ENCODE data around the gene MORF4L1.
"Not testable (repeated sequence)": the region's sequence is repeated elsewhere in the genome, so short reads cannot be mapped to it uniquely, and the experiment has no call there.

The MORF4L1 gene

DNA sequence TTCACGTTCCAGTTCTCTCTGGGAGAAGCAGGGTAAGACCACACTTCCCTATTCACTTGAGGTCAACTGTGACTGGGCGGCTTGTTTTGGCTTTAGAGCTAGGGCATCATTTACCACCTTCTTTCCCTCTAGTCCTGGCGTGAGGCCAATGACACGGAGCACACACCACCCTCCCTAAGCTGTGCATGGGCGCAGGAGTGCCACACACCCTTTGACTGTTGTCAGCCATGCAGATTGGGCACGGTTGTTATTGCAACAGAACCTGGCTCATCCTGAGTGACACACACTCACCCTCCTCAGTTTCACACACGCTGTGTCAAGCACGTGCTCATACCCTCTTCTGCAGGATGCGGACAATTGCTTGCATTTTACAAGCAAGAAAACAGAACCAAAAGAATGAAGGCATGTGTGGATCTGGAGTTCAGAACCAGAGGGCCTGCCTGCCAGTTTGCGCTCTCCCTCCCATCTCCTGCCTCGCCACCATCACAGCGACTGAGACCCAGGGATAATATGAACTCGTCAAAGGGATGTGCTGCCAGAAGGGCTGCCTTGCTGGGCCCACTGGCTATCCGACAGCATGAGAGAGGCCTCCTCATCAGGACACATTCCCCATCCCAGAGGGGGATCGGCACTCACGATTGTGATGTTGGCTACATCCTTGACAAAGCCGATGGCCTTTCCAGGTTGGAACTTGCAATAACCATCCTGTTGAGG lies 54.5 kb downstream of the MORF4L1 start:
- DNase-seq = no peak

DNA sequence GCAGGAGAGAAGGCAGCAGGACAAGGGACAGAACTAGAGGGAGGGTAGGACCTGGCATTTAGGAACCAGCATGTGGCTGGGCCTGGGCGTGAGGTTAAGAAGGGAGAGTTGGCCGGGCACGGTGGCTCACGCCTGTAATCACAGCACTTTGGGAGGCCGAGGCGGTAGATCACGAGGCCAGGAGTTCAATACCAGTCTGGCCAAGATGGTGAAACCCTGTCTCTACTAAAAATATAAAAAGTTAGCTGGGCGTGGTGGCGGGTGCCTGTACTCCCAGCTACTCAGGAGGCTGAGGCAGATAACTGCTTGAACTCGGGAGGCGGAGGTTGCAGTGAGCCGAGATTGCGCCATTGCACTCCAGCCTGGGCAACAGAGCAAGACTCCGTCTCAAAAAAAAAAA lies 55.5 kb downstream of the MORF4L1 start:
- DNase-seq = not testable (repeated sequence)

DNA sequence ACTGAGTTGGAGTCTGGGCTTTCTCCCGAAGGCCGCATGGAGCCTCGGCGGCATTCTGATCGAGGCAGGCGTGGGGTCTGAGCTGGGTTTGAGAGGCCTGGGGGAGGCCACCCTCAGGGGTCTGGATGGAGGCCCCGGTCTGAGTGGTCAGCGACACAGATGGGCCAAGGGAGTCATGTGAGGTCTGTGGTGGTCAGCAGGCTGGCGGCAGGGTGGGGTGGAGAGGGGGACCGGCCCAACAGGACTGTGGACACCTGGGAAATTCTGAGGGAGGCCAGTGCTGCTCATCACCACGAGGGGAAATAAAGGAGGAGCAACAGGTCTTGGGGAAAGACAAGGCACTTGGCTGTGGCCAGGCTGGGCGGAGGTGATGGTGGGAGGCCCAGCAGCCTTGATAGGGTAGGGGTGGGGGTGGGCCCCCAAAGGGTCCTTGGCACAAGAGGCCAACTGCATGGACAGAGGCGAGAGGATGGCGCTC lies 56.0 kb downstream of the MORF4L1 start:
- no peak for DNase-seq

DNA sequence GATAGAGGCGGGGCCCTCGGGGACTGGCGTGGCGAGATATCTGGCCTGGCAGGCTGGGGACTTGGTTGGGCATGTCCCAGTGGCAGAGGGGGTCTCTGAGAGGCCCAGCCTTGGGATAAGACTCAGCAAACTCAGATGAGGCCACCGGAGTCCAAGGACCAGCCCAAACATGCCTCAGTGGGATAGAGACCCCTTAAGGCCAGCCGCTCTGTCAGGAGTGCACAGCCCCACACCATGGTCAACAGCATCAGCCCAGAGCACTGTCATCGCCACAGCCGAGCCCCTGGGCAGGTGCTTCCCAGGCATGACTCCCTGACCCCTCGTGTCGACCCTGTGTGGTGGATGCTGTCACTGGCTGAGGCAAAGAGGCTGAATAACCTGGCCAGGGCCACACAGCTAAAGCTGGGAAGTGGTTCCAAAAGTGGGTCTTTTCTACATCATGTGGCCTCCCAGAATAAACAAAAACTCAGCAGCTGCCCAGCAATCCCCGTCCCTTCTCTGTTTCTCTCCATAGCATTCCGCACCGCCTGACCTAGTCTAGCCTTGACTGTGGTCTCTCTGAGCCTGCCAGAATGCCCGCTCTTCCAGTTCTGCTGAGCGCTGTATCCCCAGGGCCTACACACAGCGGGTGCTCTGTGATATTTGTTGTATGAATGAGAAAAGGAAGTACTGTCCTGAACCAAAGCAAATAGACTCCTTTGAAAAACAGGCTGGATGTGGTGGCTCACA lies 57.0 kb downstream of the MORF4L1 start:
- no peak for DNase-seq

DNA sequence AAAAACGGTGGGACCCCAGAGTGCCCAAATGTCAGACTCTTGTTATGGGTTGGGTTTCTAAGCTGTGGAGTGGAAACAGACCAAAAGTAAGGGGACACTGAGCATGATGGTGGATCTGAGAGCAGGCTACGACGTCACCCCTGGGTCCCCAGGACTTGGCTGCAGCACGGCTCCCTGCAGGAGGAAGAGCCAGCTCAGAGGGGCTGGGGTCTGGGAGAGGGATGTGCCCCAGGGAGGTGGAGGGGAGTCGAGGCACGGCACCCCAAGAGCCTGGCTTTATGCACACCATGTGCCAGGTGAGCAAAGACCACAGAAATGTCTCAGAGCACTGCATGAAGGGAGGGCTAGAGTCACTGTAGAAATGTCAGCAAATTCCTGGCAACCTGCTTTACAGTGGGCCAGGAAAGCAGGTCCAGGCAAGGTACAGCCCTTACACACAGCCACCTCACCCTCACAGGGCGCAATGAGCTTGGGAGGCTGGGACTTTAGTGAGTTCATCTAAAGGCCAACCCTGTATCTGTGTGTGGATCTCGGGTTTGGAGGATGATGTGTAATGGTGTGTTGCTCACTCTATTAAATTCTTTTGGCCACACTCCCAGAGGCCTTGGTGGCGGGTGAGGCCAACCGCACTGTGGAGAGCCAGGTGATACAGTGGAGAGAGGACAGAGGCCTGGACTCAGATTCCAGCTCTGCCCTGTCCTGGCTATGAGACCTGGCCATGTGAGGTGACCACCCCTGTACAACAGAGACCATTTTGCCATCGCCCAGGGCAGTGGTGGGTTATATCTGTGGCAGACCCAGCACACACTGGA lies 58.1 kb downstream of the MORF4L1 start:
- DNase-seq = no peak

DNA sequence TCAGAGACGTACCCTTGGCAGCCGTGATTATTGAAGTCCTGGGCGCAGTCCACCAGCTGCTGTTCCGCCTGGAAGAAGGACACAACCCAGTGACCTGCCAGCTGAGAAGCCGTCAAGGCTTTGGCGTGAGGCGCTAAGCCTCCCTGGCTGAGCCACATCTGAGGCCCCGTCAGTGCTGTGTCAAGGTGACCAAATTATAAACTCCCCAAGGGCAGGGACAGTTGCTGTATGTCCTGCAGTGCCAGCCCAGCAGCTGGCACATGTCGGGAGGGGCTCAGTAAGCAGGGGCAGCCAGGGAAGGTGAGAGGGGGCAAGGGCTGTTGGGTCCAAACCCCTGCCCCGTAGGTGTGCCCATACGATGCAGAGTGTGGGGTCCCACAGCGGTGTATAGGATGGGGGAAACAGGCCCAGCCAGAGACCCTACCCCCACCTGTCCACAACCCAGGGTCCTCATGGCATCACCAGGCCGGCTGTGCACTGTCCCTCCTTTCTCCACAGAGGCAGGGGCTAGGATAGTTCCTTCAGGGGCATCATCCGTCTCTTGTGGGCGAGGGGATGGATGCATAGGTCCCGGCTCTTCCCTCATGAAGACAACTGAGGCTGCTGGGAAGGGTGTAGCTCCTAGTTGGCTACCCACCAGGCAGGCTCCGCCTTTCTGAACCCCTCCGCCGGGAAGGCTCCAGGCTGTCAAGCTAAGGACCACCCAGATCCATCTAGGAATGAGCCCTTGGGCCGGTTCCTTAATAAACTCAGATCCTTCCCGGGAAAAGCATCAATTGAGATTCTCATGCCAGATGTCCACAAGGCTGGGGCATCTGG lies 59.0 kb downstream of the MORF4L1 start:
- no peak for DNase-seq

DNA sequence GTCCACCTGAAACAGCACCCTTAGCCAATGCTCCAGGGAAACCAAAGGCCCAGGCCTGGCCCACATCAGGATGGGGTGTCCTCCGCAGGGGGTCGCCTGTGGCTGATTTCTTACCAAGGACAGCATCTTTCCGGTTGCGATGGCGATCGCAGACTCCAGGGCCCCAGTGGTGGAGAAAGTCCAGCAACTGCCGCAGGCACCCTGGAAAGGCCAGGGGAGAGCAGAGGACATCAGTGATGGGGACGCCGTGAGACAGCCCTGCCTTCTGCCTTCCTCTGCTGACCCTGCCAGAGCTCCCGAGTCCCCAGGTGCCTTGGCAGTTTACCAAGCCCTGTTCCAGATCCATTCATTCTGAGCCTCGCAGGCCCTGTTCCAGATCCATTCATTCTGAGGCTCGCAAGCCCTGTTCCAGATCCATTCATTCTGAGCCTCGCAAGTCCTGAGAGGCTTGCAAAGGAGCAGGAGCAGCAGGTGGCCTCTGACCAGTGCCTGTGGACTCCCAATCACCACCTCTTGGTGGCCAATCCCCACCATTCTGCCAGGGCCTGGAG lies 59.6 kb downstream of the MORF4L1 start:
- no peak for DNase-seq

DNA sequence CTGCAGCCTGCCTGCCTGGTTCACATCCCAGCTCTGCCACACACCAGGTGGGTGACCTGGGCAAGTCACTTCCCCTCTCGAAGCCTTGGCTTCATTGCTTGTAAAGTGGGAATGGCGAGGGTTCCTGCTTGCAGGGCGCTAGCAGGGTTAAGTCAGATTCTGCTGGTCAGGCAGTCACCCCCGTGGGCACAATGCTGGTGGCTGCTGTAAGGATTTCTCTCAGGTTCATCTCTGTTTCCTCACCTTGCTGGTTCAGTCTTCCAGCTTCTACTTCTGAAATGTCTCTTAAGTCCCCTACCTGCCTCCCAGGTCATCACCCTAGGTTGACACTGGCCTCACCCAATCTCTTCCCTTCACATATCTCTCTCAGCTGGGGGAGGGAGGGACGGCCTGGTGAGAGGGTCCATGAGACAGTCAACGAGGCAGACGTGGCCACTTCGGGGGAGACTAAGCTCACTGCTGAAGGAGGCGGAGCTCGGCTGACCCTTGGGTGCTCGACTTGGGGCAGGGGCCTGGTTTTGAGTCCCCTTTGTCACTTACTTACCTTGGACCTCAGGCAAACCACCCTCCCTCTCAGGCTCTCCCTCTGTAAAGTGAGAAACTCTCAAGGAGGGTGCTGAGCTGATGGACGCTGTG lies 60.6 kb downstream of the MORF4L1 start:
- DNase-seq = no peak

DNA sequence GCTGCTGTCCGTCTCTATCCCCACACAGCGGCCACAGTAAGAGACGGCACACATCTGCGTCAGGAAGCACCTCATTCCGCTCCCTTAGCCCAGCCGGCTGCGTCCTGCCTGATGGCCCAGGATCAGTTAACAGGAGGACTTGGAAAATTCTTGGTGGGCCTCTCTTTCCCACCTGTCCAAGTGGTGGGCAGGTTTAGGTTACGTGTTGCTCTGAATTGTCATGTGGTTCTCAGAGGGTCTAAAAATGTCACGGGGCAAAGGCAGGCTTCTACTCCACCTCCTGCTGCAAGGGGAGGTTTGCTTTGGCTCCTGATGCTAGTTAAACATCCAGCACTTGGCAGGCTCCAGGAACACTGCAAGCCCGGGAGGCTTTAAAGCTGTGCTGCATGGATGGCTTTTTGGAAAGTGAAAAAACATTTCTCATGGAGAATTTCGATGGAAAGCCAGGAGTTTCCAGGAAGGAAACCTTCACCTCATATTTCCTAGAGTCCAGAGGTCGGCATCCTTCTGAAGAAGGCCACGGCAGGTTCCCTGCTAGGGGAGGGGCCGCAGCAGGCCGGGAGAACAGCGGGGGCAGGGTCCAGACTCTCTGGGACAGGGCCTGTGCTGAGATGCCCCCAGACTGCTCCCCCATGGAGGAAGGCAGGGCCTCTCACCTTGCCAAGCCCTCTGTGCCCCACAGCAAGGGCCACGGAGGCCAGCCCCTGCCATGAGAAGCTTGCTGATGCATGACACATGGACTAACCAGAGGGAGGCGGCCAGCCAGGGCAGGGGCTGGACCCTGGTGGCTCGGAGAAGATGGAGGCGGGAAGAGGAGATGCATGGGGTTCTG lies 61.3 kb downstream of the MORF4L1 start:
- peak; percentile 17 to 42 for DNase-seq

DNA sequence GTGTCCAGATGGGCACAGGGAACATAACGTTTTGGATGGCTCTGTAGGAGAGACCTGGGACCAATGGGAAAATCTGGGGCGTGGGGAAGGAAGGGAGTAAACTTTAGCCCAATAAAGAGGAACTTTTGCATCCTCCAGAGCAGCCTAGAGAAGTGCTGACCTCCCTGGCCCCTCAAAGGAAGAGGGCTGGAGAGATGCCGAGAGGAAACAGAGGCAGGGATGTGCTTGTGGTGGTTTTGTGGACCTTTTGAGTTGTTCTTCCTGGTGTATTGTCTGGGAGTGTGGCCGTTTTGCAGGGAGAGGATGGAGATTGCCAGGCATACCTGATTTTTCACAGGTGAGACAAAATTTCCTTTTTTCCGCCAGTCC lies 61.9 kb downstream of the MORF4L1 start:
- no peak for DNase-seq

DNA sequence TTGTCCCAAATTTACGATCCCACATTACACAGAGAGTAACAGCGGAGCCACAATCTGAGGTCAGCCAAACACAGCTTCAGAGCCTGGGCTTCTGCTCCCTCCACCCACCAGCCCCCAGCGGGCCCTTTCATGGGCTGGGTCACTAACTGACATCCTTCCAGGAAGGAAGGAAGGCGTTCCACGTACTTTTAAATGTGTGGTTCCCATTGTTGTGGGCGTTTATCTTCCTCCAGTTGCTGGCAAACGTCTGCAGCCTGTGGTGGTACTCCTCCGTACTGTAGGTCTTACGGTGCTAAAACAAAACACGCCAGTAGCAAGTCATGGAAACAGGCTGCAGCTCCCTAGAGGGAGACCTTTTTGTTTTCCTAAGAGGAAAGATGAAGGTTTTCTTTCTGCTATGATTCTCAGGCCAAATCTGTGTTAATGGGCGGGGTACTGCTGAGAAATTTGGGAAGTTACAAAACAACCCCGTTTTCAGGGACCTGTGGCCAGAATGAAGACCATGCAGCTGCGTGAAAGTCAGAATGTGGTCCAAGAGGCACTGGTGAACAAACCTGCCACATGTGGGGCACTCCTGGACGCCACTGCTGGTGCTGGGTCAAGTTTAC lies 64.5 kb downstream of the MORF4L1 start:
- DNase-seq = no peak

DNA sequence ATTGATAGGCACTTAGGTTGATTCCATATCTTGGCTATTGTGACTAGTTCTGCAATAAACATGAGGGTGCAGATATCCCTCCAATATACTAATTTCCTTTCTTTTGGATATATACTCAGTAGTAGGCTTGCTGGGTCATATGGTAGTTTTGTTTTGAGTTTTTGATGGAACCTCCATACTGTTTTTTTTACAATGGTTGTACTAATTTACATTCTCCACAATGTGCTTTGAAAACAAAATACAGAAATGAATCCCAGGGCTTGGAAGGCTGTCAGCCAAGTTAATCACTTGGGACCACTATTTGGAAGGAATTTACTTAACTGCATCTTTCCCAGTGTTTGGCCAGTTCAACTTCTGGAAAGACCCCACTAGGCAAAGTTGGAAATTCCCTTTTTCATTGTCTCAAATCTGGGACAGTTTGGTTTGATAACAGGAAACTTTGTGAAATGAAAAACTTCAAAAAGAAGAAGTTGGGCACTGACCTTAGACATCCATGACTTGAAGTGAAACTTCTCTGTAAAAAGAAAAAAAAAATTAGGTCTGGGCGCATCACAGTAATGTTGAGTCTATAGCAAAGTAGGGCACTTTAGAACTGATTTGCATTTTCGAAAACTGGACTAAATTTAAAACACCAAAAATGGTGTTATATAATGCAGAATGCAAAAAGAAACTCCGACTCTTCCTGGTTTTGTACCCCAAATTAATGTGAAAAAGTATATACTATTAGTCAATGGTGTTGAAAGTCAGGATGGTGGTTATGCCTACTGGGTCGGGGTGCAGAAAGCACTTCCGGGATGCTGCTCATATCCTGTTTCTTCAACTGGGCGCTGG lies 66.2 kb downstream of the MORF4L1 start:
- no peak for DNase-seq

DNA sequence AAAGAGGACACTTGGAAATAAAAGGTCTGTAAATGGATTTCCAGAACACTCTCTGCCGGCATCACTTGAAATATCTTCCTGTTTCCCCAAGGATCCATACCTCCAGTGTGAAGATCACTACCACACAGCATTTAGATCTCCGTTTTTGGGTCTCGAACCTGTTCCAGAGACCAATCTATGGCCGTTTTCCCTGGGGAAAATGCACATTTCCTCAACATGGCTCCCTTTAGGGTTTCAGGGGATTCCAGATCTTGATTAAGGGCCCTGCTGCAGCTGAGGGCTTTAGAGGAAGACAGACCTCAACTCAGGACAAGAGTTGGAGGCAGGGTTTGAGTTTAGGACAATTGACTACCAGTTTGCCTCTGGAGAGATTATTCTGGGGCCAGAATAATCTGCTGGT lies 70.1 kb downstream of the MORF4L1 start:
- no peak for DNase-seq

DNA sequence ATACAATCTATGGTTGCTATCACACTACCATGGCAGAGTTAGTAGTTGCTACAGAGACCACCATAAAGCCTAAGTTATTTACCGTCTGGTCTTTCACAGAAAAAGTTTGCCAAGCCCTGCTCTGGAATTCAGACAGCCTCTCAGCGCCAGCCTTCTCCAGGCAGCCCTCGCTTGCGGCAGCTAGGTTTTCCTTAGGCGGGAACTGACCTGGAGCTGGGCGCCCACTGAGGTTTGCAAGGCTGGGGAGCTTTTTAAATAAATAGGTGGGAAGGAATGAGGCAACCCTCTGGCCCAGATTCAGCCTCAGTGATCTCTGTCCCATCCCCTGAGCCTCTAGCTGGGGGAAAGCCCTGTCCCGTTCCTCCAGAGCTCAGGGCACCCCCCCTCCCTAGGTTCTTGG lies 71.0 kb downstream of the MORF4L1 start:
- DNase-seq = no peak

DNA sequence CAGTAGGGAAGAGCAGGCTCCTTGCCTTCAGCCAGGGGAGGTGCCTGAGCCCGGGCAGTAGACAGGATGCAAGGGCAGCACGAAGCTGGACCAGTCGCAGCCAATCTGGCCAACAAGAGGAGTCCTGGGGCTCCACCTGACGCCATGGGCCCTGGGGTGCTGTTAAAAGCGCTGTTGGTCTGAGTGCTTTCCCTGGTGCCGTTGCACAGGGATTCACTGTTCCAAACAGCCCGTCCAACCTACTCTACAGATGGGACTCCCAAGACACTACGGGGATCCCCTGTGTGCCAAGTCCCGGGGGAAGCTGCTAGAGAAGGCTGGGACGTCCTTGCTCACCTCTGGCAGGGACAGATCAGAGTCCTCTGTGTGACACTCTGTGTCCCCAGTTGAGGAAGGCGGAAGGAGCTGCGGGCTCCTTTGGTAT lies 71.5 kb downstream of the MORF4L1 start:
- DNase-seq = no peak

DNA sequence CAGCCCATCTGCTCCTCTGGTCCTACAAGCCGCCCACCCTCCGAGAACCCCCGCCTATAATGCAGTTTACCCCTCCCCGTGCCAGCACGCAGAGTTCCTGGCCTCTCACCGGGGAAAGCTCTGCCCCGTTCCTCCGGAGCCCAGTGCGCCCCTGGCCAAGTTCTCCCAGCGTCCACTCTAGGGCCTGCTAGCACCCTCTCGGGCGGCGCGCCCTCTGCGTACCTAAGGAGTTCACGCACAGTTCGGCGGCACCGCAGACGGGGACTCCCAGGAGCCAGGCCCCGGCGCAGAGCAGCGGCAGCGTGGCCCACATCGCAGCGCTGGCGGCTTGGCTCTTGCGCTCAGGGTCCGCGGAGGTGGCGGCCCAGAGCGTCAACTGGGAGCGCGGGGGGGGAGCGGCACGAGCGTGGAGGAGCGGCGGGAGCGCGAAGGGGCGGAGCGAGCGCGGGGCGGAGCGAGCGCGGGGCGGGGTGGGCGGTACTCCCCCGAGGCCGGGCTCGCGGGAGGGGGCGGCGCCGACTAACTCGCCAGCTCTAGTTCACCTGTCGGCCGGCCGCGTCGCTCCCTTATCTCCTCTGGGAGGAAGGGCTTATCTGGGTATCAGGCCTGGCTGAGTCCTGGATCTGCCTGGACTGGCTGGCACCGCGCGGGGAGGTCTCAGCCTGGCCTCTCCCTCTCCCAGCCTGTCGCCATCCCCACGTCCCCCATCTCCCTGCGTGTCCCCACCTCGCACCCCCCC lies 72.1 kb downstream of the MORF4L1 start, which contains the start of gene CTSH:
CTSH (minus strand) TSS at position 378 of the 739 bp plus-strand sequence; CDS start at position 313, 65 bp downstream.
- DNase-seq = peak in 1 of 2 experiments; percentile 65

DNA sequence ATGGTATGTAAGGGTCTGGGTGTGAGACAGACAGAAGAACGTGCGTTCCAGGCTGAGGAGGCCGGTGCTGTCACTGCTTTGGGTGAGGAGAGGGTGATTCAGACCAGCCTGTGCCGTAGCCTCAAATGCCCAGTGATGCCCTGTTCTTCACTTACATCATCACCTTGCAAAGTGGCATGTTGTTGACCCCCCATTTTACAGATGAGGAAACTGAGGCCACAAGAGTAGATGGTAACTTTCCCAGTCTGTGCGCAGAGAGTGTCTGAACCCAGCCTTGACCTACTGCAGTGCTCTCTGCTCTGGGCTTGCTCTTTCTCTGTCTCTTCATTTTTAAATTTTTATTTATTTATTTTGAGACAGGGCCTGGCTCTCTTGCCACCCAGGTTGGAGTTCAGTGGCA lies 73.8 kb downstream of the MORF4L1 start:
- no peak for DNase-seq

DNA sequence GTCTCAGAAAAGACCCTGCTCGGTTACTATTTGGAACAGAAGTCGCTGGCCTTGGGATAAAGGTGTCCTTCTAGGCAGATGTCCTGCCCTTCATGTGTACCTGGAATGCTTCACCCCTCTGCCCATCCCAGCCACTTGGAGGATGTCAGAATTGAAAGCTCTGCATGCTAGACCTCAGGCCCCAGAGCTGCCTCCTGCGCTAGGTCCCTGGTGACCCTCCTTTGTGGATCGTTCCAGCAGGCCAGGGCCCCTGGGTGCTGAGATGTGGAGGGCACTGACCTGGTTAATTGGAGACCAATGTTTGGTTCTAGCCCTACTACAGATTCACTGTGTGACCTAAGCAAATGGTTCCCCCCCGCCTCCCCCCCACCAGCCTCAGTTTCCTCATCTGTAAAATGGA lies 74.8 kb downstream of the MORF4L1 start:
- DNase-seq = no peak
